Loucy (cell line): ENCODE measurements around the gene SPTB.

Experiments
- H2AFZ ChIP-seq: fragments of 200-600 bp; sonication (generic); 2 replicates; pipeline ENCODE4 v1.6.0; 2016; ENCODE audit warnings: antibody characterized with exemption, mild to moderate bottlenecking, low read length, moderate library complexity
- H3F3A ChIP-seq: fragments of 200-600 bp; 2 replicates; pipeline ENCODE4 v1.6.0; 2016; ENCODE audit warnings: antibody characterized with exemption, low read depth, mild to moderate bottlenecking
- H3K27me3 ChIP-seq: fragments of 200-600 bp; sonication (generic); 2 replicates; pipeline ENCODE4 v1.6.1; 2014; ENCODE audit warnings: low read length, mild to moderate bottlenecking; ENCODE audit not compliant: insufficient read depth, poor library complexity, severe bottlenecking
- H3K36me3 ChIP-seq: fragments of 200-600 bp; sonication (generic); 2 replicates; pipeline ENCODE4 v1.6.1; 2016; ENCODE audit warnings: low read length; ENCODE audit not compliant: insufficient read depth
- H3K4me1 ChIP-seq: fragments of 200-600 bp; sonication (generic); 2 replicates; pipeline ENCODE4 v1.5.1; 2014; ENCODE audit warnings: low read length, mild to moderate bottlenecking; ENCODE audit not compliant: insufficient read depth, poor library complexity, severe bottlenecking
- H3K4me2 ChIP-seq: fragments of 200-600 bp; sonication (generic); 2 replicates; pipeline ENCODE4 v1.6.0; 2014; ENCODE audit warnings: antibody characterized with exemption, low read length, low read depth, mild to moderate bottlenecking; ENCODE audit not compliant: poor library complexity, severe bottlenecking
- H3K4me3 ChIP-seq: fragments of 200-600 bp; sonication (generic); 2 replicates; pipeline ENCODE4 v1.5.1; 2014; ENCODE audit warnings: low read length, mild to moderate bottlenecking, mixed read lengths; ENCODE audit not compliant: poor library complexity, severe bottlenecking
- H3K79me2 ChIP-seq: fragments of 200-600 bp; sonication (generic); 2 replicates; pipeline ENCODE4 v1.6.1; 2014; ENCODE audit warnings: low read length; ENCODE audit not compliant: insufficient read depth
- H3K9ac ChIP-seq: fragments of 200-600 bp; sonication (generic); 2 replicates; pipeline ENCODE4 v1.6.0; 2014; ENCODE audit warnings: mild to moderate bottlenecking, low read depth, low read length, moderate library complexity; ENCODE audit not compliant: poor library complexity, severe bottlenecking
- H3K9me2 ChIP-seq: fragments of 200-600 bp; sonication (generic); replicated peaks from 2 replicates; pipeline ENCODE4 v1.6.1; 2016; ENCODE audit warnings: low read depth, low read length, mixed read lengths
- H3K9me3 ChIP-seq: fragments of 200-600 bp; sonication (generic); 2 replicates; pipeline ENCODE4 v1.6.1; 2014; ENCODE audit warnings: mild to moderate bottlenecking, antibody characterized with exemption, low read length, low read depth; ENCODE audit not compliant: insufficient read depth
- H4K20me1 ChIP-seq: fragments of 200-600 bp; sonication (generic); 2 replicates; pipeline ENCODE4 v1.6.0; 2014; ENCODE audit warnings: antibody characterized with exemption, low read length, mild to moderate bottlenecking; ENCODE audit not compliant: insufficient read depth, poor library complexity, severe bottlenecking
- CTCF ChIP-seq: fragments of 200-600 bp; sonication (generic); conservative IDR thresholded peaks from 2 replicates; pipeline ENCODE4 v1.5.1; 2014; ENCODE audit warnings: mild to moderate bottlenecking, antibody characterized with exemption, low read length
- EZH2phosphoT487 ChIP-seq: fragments of 200-600 bp; IDR thresholded peaks from 2 replicates; pipeline ENCODE4 v1.6.1; 2018; ENCODE audit warnings: antibody characterized with exemption, mild to moderate bottlenecking, moderate library complexity, borderline replicate concordance

SPTB gene

GRCh38 chr14:64787619-64788018 is 92.1 kb downstream of the SPTB start:
- H3K9ac ChIP-seq, result no peak overlapping the region
- H3K9me2 ChIP-seq, result no peaks in the 10 kb centered on the region
- TF ChIP-seq EZH2phosphoT487 (no peak), CTCF (no peak)
- no peaks in the 10 kb centered on the region for H3K36me3 ChIP-seq
- no peaks in the 10 kb centered on the region for H3K79me2 ChIP-seq
- no peak overlapping the region for H3K4me2 ChIP-seq
- no peak overlapping the region for H3K4me3 ChIP-seq
- H4K20me1 ChIP-seq, result no peaks in the 10 kb centered on the region
- H3F3A ChIP-seq, result no peaks in the 10 kb centered on the region
- H3K9me3 ChIP-seq, result no peaks in the 10 kb centered on the region
- H2AFZ ChIP-seq, result no peak overlapping the region
- H3K27me3 ChIP-seq, result no peaks in the 10 kb centered on the region
- no peaks in the 10 kb centered on the region for H3K4me1 ChIP-seq

GRCh38 chr14:64786296-64787149 is 93.2 kb downstream of the SPTB start:
- no peaks in the 10 kb centered on the region for H3F3A ChIP-seq
- no peaks in the 10 kb centered on the region for H3K4me1 ChIP-seq
- no peaks in the 10 kb centered on the region for H3K9me2 ChIP-seq
- H3K79me2 ChIP-seq, result no peaks in the 10 kb centered on the region
- no peak overlapping the region for H3K4me3 ChIP-seq
- H3K36me3 ChIP-seq, result no peaks in the 10 kb centered on the region
- H3K9ac ChIP-seq, result no peak overlapping the region
- no peaks in the 10 kb centered on the region for H4K20me1 ChIP-seq
- TF ChIP-seq EZH2phosphoT487 (no peak), CTCF (no peak)
- H3K9me3 ChIP-seq, result no peaks in the 10 kb centered on the region
- no peaks in the 10 kb centered on the region for H3K27me3 ChIP-seq
- H3K4me2 ChIP-seq, result no peak overlapping the region
- no peak overlapping the region for H2AFZ ChIP-seq

DNA sequence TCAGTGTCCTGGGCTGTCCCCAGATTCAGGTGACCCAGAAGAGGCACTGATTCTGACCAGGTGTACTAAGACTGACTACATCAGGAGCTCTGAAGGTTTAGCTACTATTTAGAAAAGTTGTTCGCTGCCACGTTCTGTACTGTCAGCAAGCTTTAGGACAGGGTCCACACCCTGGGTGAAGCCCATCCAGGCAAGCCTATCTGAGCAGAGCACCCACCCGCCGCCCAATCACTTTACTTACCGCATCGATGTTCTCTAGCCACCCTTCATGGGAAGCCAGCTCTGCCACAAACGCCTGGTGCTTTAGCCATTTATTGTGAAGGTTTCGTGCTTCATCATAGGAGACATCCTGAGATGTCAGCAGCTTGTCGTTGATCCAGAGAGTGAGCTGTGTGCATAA is 95.7 kb downstream of the SPTB start:
- Histone ChIP-seq H3K4me1 (no peaks in the 10 kb centered on the region), H3K9me2 (no peaks in the 10 kb centered on the region), H3K27me3 (no peaks in the 10 kb centered on the region), H3K4me2 (no peak overlapping the region), H2AFZ (no peak overlapping the region), H3K4me3 (no peak overlapping the region), H3K79me2 (no peaks in the 10 kb centered on the region), H3K9ac (no peak overlapping the region), H3F3A (no peaks in the 10 kb centered on the region), H3K36me3 (no peaks in the 10 kb centered on the region), H3K9me3 (no peaks in the 10 kb centered on the region), H4K20me1 (no peaks in the 10 kb centered on the region)
- TF ChIP-seq CTCF (no peak), EZH2phosphoT487 (no peak)
